Measurements from ENCODE around the gene HMG20B. TPM values are rescaled to one million over a fixed set of nuclear protein-coding genes. Genes with fewer than 3 reads are reported as not detected.

HMG20B gene
- total RNA-seq, 1 donor from 2014 or later = 94.9 TPM

GRCh38 chr19:3593156-3593555, 20.4 kb downstream of the HMG20B start:
- Mint-ChIP-seq H3K9me3 (no peaks in the 10 kb centered on the region), H3K4me1 (no peaks in the 10 kb centered on the region), H3K36me3 (no peaks in the 10 kb centered on the region), H3K4me3 (no peak overlapping the region), H3K27me3 (ENCODE audit: low read depth) (peaks cover 33% of the 10 kb centered on the region), H3K27ac (no peak overlapping the region)
- no peak for DNase-seq (ENCODE audit: low spot score in 2 of 2, unreplicated experiment in 2 of 2)
- TF ChIP-seq, protein P1, sequence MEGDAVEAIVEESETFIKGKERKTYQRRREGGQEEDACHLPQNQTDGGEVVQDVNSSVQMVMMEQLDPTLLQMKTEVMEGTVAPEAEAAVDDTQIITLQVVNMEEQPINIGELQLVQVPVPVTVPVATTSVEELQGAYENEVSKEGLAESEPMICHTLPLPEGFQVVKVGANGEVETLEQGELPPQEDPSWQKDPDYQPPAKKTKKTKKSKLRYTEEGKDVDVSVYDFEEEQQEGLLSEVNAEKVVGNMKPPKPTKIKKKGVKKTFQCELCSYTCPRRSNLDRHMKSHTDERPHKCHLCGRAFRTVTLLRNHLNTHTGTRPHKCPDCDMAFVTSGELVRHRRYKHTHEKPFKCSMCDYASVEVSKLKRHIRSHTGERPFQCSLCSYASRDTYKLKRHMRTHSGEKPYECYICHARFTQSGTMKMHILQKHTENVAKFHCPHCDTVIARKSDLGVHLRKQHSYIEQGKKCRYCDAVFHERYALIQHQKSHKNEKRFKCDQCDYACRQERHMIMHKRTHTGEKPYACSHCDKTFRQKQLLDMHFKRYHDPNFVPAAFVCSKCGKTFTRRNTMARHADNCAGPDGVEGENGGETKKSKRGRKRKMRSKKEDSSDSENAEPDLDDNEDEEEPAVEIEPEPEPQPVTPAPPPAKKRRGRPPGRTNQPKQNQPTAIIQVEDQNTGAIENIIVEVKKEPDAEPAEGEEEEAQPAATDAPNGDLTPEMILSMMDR (IDR thresholded peaks at IDR 0.05; ENCODE audit: unreplicated experiment) = no peak

DNA sequence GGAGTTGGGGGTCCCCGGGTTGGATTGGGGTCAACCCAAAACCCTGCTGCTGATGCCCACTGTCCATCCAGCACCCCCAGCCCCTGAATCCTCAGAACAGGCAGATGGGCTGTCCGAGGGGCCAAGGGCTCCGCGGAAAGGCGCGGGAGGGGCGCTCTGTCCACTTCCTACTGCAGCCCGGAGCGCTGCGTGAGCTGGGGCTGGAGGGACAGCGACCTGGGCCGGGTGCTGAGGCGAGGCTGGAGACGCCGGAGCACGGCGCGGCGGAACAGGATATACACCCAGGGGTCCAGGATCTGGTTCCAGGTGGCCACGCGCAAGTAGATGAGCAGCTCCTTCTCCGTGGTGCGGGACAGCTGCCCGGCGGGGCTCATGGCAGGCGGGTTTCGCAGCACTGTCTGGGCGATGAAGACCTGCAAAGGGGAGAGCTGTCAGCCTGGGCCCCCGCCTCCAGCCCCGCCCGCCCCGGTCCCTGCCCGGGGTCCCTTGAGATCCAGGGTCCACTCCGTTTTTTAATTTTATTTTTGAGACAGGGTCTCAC, 22.8 kb downstream of the HMG20B start:
- TF ChIP-seq, protein P1 (IDR thresholded peaks at IDR 0.05; ENCODE audit: unreplicated experiment) = no peak

GRCh38 chr19:3599776-3600187, 27.0 kb downstream of the HMG20B start:
- DNase-seq (ENCODE audit: low spot score in 2 of 2, unreplicated experiment in 2 of 2) = no peak
- Mint-ChIP-seq H3K4me3 (no peak overlapping the region), H3K27me3 (ENCODE audit: low read depth) (peaks cover 5% of the 10 kb centered on the region), H3K4me1 (no peaks in the 10 kb centered on the region), H3K36me3 (no peaks in the 10 kb centered on the region), H3K9me3 (no peaks in the 10 kb centered on the region), H3K27ac (no peak overlapping the region)
- TF ChIP-seq, protein P1 (IDR thresholded peaks at IDR 0.05; ENCODE audit: unreplicated experiment) = no peak

More for the DNA sequence above, 22.8 kb downstream of the HMG20B start:
- Mint-ChIP-seq H3K27me3 (ENCODE audit: low read depth) (peaks cover 26% of the 10 kb centered on the region), H3K27ac (no peak overlapping the region), H3K4me1 (no peaks in the 10 kb centered on the region), H3K36me3 (no peaks in the 10 kb centered on the region), H3K9me3 (no peaks in the 10 kb centered on the region), H3K4me3 (no peak overlapping the region)
- DNase-seq (ENCODE audit: low spot score in 2 of 2, unreplicated experiment in 2 of 2) = no peak

GRCh38 chr19:3601021-3601420, 28.3 kb downstream of the HMG20B start:
- Mint-ChIP-seq H3K36me3 (no peaks in the 10 kb centered on the region), H3K27me3 (ENCODE audit: low read depth) (peaks cover 2% of the 10 kb centered on the region), H3K4me1 (no peaks in the 10 kb centered on the region), H3K4me3 (no peak overlapping the region), H3K9me3 (no peaks in the 10 kb centered on the region), H3K27ac (no peak overlapping the region)
- DNase-seq (ENCODE audit: low spot score in 2 of 2, unreplicated experiment in 2 of 2) = no peak
- TF ChIP-seq, protein P1 (IDR thresholded peaks at IDR 0.05; ENCODE audit: unreplicated experiment) = no peak

DNA sequence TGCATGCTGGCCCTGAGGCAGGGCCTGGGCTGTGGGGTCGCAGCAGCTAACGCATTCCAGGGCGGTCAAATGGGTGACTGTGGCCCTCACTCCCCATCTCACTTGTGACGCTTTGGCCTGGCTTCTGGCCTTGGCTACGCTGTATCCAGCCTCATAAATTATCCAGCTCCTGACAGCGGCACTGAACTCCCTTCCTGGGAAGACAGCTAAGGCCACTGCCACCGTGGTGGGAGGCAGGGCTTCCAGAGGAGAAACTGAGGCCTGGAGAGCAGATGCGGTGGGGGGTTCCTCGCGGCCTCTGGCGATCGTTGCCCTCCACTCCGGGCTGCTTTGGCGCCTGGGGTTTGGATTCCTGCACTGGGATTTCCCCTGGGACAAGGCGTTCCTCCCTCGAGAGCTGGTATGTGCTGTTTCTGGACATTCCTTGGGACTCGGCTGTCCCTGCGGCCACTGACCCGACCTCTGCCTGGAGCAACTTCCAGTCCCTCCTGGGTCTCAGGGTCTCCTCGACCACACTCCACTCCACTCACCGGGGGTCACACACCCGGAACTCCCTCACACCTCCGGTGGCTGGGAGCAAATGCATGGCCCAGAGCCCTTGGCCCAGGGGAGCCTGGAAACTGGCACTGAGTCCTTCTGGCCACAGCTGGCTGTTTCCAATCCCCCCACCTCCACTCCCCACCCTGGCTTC, 30.5 kb downstream of the HMG20B start:
- Mint-ChIP-seq H3K27ac (no peak overlapping the region), H3K27me3 (ENCODE audit: low read depth) (peaks cover 16% of the 10 kb centered on the region), H3K9me3 (no peaks in the 10 kb centered on the region), H3K36me3 (no peaks in the 10 kb centered on the region), H3K4me3 (no peak overlapping the region), H3K4me1 (peaks cover 10% of the 10 kb centered on the region)
- TF ChIP-seq, protein P1 (IDR thresholded peaks at IDR 0.05; ENCODE audit: unreplicated experiment) = no peak
- DNase-seq (ENCODE audit: low spot score in 2 of 2, unreplicated experiment in 2 of 2) = no peak
